Measurements from ENCODE around the gene HTT-AS.

GRCh38 chr4:3019145-3019846 lies 55.0 kb downstream of the HTT-AS start:
- TF ChIP-seq CTCF (IDR thresholded peaks at IDR 0.05; ENCODE audit: low read depth, low read length), result no peak
- no peak for TF ChIP-seq POLR2A (IDR thresholded peaks at IDR 0.05; ENCODE audit: extremely low read depth, insufficient read length)
- TF ChIP-seq MYC (IDR thresholded peaks at IDR 0.05; ENCODE audit: low read depth, low read length), result no peak

Data from NB4 (cell line).